Limb (tissue), 2 donors: ENCODE results near the gene LIMCH1.
"Not testable (repeated sequence)": the region's sequence is repeated elsewhere in the genome, so short reads cannot be mapped to it uniquely, and the experiment has no call there.

Experiments used
- DNase-seq, 2 donors: peaks; one replicate each; pipeline ENCODE4 v3.0.0-alpha.2; 2016; ENCODE audit errors: extremely low spot score in 2 of 2

The LIMCH1 gene

GRCh38 chr4:41670982-41671381, 133.0 kb downstream of the LIMCH1 start:
- DNase-seq: no peak

GRCh38 chr4:41678086-41678816, 140.3 kb downstream of the LIMCH1 start:
- no peak for DNase-seq

- no peak for DNase-seq
Observed at GRCh38 chr4:41678951-41679350, 141.0 kb downstream of the LIMCH1 start.

GRCh38 chr4:41679991-41680390, 142.0 kb downstream of the LIMCH1 start:
- DNase-seq: no peak

GRCh38 chr4:41681054-41681453, 143.1 kb downstream of the LIMCH1 start:
- DNase-seq: no peak

- DNase-seq: no peak
Observed at GRCh38 chr4:41683326-41683725, 145.4 kb downstream of the LIMCH1 start.

GRCh38 chr4:41686893-41687292, 148.9 kb downstream of the LIMCH1 start:
- DNase-seq: no peak

- DNase-seq: no peak
Observed at GRCh38 chr4:41687971-41688370, 150.0 kb downstream of the LIMCH1 start.

- peak; percentile 55 to 66 for DNase-seq
Observed at GRCh38 chr4:41692717-41693345, 154.9 kb downstream of the LIMCH1 start.

GRCh38 chr4:41693629-41694028, 155.7 kb downstream of the LIMCH1 start:
- DNase-seq: peak in 1 of 2 donors; percentile 60

GRCh38 chr4:41696131-41696530, 158.2 kb downstream of the LIMCH1 start:
- DNase-seq: no peak

- DNase-seq: no peak
Observed at GRCh38 chr4:41696763-41697162, 158.8 kb downstream of the LIMCH1 start.

- DNase-seq: no peak
Observed at GRCh38 chr4:41701983-41702382, 164.0 kb downstream of the LIMCH1 start.

- DNase-seq: no peak
Observed at GRCh38 chr4:41702770-41703169, 164.8 kb downstream of the LIMCH1 start.

GRCh38 chr4:41703785-41704184, 165.8 kb downstream of the LIMCH1 start:
- no peak for DNase-seq

- DNase-seq: no peak
Observed at GRCh38 chr4:41709844-41710481, 172.0 kb downstream of the LIMCH1 start.

GRCh38 chr4:41711654-41712053, 173.7 kb downstream of the LIMCH1 start:
- DNase-seq: not testable (repeated sequence)

- DNase-seq: no peak
Observed at GRCh38 chr4:41712425-41712824, 174.5 kb downstream of the LIMCH1 start.

GRCh38 chr4:41713768-41714167, 175.8 kb downstream of the LIMCH1 start:
- DNase-seq: no peak

GRCh38 chr4:41714364-41715000, 176.5 kb downstream of the LIMCH1 start:
- DNase-seq: no peak

- no peak for DNase-seq
Observed at GRCh38 chr4:41715155-41715554, 177.2 kb downstream of the LIMCH1 start.

- DNase-seq: no peak
Observed at GRCh38 chr4:41718907-41719306, 180.9 kb downstream of the LIMCH1 start.
